H1 (cell line): ENCODE measurements around the gene FAM181A. TPM values are rescaled to one million over a fixed set of nuclear protein-coding genes. Genes with fewer than 3 reads are reported as not detected.

Source experiments
- CTCF ChIA-PET: fragments of 300-600 bp; sonication (Branson Sonifier 250); formaldehyde crosslinking; loops from one replicate; lab custom pipeline; 2021; ENCODE audit not compliant: partially characterized antibody; lab: Charles Lee
- POLR2A ChIA-PET: fragments of 300-600 bp; sonication (Branson Sonifier 250); formaldehyde crosslinking; loops from one replicate; lab custom pipeline; 2021; ENCODE audit warnings: inconsistent platforms; ENCODE audit not compliant: partially characterized antibody; lab: Charles Lee
- DNase-seq, 2 experiments: peaks; one replicate each; pipeline versions ENCODE4 v3.0.0 to v3.0.0-alpha.2; 2010 to 2022; ENCODE audit warnings: low spot score in 2 of 2, low read depth in 1 of 2, mixed read lengths in 1 of 2
- FAIRE-seq: peaks from 2 replicates; lab custom pipeline; 2011; peaks lifted over from hg19 to GRCh38; lab: Jason Lieb, UNC
- H2AFZ ChIP-seq: 2 replicates; pipeline ENCODE4 v1.8.1; 2012; ENCODE audit warnings: low read length, inconsistent platforms
- H2AK5ac ChIP-seq: 2 replicates; pipeline ENCODE4 v1.6.1; 2013; ENCODE audit warnings: low read depth, low read length
- H2BK120ac ChIP-seq: replicated peaks from 2 replicates; pipeline ENCODE3; 2013; ENCODE audit warnings: low read depth, low read length, inconsistent platforms
- H2BK12ac ChIP-seq: 2 replicates; pipeline ENCODE4 v1.6.1; 2013; ENCODE audit warnings: low read depth, low read length
- H2BK15ac ChIP-seq: 2 replicates; pipeline ENCODE4 v1.6.1; 2013; ENCODE audit warnings: low read length
- H2BK20ac ChIP-seq: 2 replicates; pipeline ENCODE4 v1.6.1; 2013; ENCODE audit warnings: low read length
- H2BK5ac ChIP-seq: 2 replicates; pipeline ENCODE4 v1.6.1; 2013; ENCODE audit warnings: low read depth, low read length
- H3K14ac ChIP-seq: 2 replicates; pipeline ENCODE4 v1.6.1; 2013; ENCODE audit warnings: inconsistent platforms; ENCODE audit not compliant: insufficient read length
- H3K18ac ChIP-seq: 2 replicates; pipeline ENCODE4 v1.6.1; 2013; ENCODE audit warnings: low read length; ENCODE audit errors: extremely low read depth
- H3K23ac ChIP-seq: 2 replicates; pipeline ENCODE4 v1.6.1; 2013; ENCODE audit warnings: inconsistent platforms; ENCODE audit not compliant: insufficient read length
- H3K23me2 ChIP-seq: 2 replicates; pipeline ENCODE4 v1.6.1; 2013; ENCODE audit warnings: low read depth, low read length
- H3K27ac ChIP-seq: 2 replicates; pipeline ENCODE4 v1.6.1; 2011; ENCODE audit warnings: low read depth, low read length, inconsistent platforms
- H3K27me3 ChIP-seq, 4 experiments: replicated peaks in 1 of 4; 1 replicate in 1 of 4; 2 replicates in 3 of 4; pipeline versions ENCODE4 v1.6.1 to v1.8.1; 2011 to 2013; ENCODE audit warnings: low read length in 3 of 4, mild to moderate bottlenecking in 3 of 4, inconsistent platforms in 2 of 4, mixed read lengths in 2 of 4, moderate library complexity in 1 of 4; ENCODE audit not compliant: control insufficient read depth in 3 of 4, insufficient read depth in 3 of 4; ENCODE audit errors: extremely low read depth in 1 of 4
- H3K36me3 ChIP-seq, 4 experiments: 2 replicates each; pipeline versions ENCODE4 v1.6.1 to v1.8.1; 2011 to 2013; ENCODE audit warnings: mild to moderate bottlenecking in 4 of 4, low read length in 3 of 4, moderate library complexity in 2 of 4, control low read depth in 1 of 4, inconsistent platforms in 1 of 4; ENCODE audit not compliant: insufficient read depth in 4 of 4, control insufficient read depth in 2 of 4
- H3K4ac ChIP-seq: replicated peaks from 2 replicates; pipeline ENCODE3; 2013; ENCODE audit warnings: low read length, low read depth, mixed read lengths, inconsistent platforms; ENCODE audit not compliant: insufficient read length
- H3K4me1 ChIP-seq, 4 experiments: replicated peaks in 1 of 4; 1 replicate in 1 of 4; 2 replicates in 3 of 4; pipeline versions ENCODE4 v1.6.1 to v1.8.1; 2011 to 2013; ENCODE audit warnings: low read length in 3 of 4, inconsistent platforms in 2 of 4, mixed read lengths in 1 of 4; ENCODE audit not compliant: insufficient read depth in 4 of 4, control insufficient read depth in 3 of 4
- H3K4me2 ChIP-seq, 2 experiments: 2 replicates each; pipeline versions ENCODE4 v1.6.1 to v1.8.1; 2011 to 2013; ENCODE audit warnings: low read depth in 2 of 2, low read length in 2 of 2, control low read depth in 1 of 2, inconsistent platforms in 1 of 2, mild to moderate bottlenecking in 1 of 2; ENCODE audit not compliant: insufficient read depth in 1 of 2
- H3K4me3 ChIP-seq, 4 experiments: fragments of 200-600, 300-600 bp in 1 of 4; sonication (generic), shearing (Covaris generic), sonication (Bioruptor Twin) in 1 of 4; 2 replicates each; pipeline versions ENCODE4 v1.5.1 to v1.8.1; 2011 to 2016; ENCODE audit warnings: low read length in 4 of 4, low read depth in 3 of 4, control low read depth in 2 of 4, inconsistent platforms in 2 of 4, mild to moderate bottlenecking in 2 of 4, mixed read lengths in 1 of 4, moderate library complexity in 1 of 4; ENCODE audit not compliant: insufficient read depth in 2 of 4; ENCODE audit errors: extremely low read depth in 1 of 4
- H3K56ac ChIP-seq: replicated peaks from 2 replicates; pipeline ENCODE3; 2013; ENCODE audit warnings: low read depth, mild to moderate bottlenecking, mixed read lengths, low read length, inconsistent platforms; ENCODE audit not compliant: insufficient read length
- H3K79me1 ChIP-seq: 2 replicates; pipeline ENCODE4 v1.6.1; 2013; ENCODE audit warnings: low read depth, low read length, control low read depth
- H3K79me2 ChIP-seq, 2 experiments: 2 replicates each; pipeline versions ENCODE4 v1.6.1 to v1.8.1; 2012 to 2013; ENCODE audit warnings: low read length in 2 of 2, mild to moderate bottlenecking in 2 of 2, inconsistent platforms in 1 of 2; ENCODE audit not compliant: insufficient read depth in 2 of 2, control insufficient read depth in 1 of 2
- H3K9ac ChIP-seq, 4 experiments: replicated peaks in 1 of 4; 1 replicate in 1 of 4; 2 replicates in 3 of 4; pipeline versions ENCODE4 v1.6.1 to v1.8.1; 2011 to 2013; ENCODE audit warnings: low read depth in 3 of 4, low read length in 3 of 4, control low read depth in 2 of 4, mild to moderate bottlenecking in 2 of 4, moderate library complexity in 2 of 4, inconsistent platforms in 1 of 4; ENCODE audit errors: extremely low read depth in 1 of 4
- H3K9me3 ChIP-seq, 2 experiments: 2 replicates each; pipeline versions ENCODE4 v1.6.1 to v1.8.1; 2012 to 2013; ENCODE audit warnings: mild to moderate bottlenecking in 2 of 2, moderate library complexity in 2 of 2, control low read depth in 1 of 2, inconsistent platforms in 1 of 2, low read depth in 1 of 2, low read length in 1 of 2, mixed read lengths in 1 of 2; ENCODE audit not compliant: insufficient read depth in 2 of 2
- H4K20me1 ChIP-seq, 2 experiments: replicated peaks in 1 of 2; 2 replicates each; pipeline versions ENCODE3 to v1.8.1; 2011 to 2013; ENCODE audit warnings: inconsistent platforms in 2 of 2, low read length in 2 of 2, mild to moderate bottlenecking in 1 of 2; ENCODE audit not compliant: insufficient read depth in 2 of 2, control insufficient read depth in 1 of 2
- H4K5ac ChIP-seq: 2 replicates; pipeline ENCODE4 v1.6.1; 2013; ENCODE audit warnings: low read length, low read depth, mixed read lengths, inconsistent platforms; ENCODE audit not compliant: insufficient read length
- H4K8ac ChIP-seq: 2 replicates; pipeline ENCODE4 v1.8.0; 2013; ENCODE audit warnings: mild to moderate bottlenecking, moderate library complexity, low read length, inconsistent platforms; ENCODE audit not compliant: insufficient read depth; ENCODE audit errors: extremely low read depth
- H4K91ac ChIP-seq: replicated peaks from 2 replicates; pipeline ENCODE3; 2013; ENCODE audit warnings: low read length, mixed read lengths, inconsistent platforms; ENCODE audit not compliant: insufficient read length
- CBX5 ChIP-seq: fragments of 300-800, 300-1000 bp; sonication (generic); IDR thresholded peaks from 2 replicates; pipeline ENCODE4 v1.7.1; 2016; ENCODE audit warnings: antibody characterized with exemption, low read length, low read depth
- CHD1 ChIP-seq: IDR thresholded peaks from 2 replicates; pipeline ENCODE4 v1.6.1; 2012; ENCODE audit warnings: low read depth, low read length, improper control_type of control experiment
- CREB1 ChIP-seq: IDR thresholded peaks from 2 replicates; pipeline ENCODE4 v1.6.1; 2012; ENCODE audit warnings: inconsistent platforms
- KDM1A ChIP-seq: fragments of 200-600, 300-600 bp; sonication (generic); IDR thresholded peaks from 2 replicates; pipeline ENCODE4 v1.7.1; 2016; ENCODE audit warnings: mild to moderate bottlenecking, low read length, borderline replicate concordance
- KDM4A ChIP-seq: IDR thresholded peaks from one replicate; pipeline ENCODE4 v1.7.1; 2012; ENCODE audit warnings: low read depth, mild to moderate bottlenecking, moderate library complexity, low read length, inconsistent platforms; ENCODE audit not compliant: severe bottlenecking
- KDM5A ChIP-seq: fragments of 200-600 bp; IDR thresholded peaks from 2 replicates; pipeline ENCODE4 v1.7.1; 2012; ENCODE audit warnings: mild to moderate bottlenecking, low read length, inconsistent platforms, mixed read lengths
- RNF2 ChIP-seq: fragments of 200-900, 300-1000 bp; sonication (generic); IDR thresholded peaks from 2 replicates; pipeline ENCODE4 v1.7.1; 2016; ENCODE audit warnings: borderline replicate concordance, low read depth, mild to moderate bottlenecking, antibody characterized with exemption, low read length; ENCODE audit not compliant: poor library complexity, severe bottlenecking; ENCODE audit errors: missing control alignments
- SIRT6 ChIP-seq: IDR thresholded peaks from one replicate; pipeline ENCODE4 v1.7.1; 2012; ENCODE audit warnings: low read length, inconsistent platforms
- SP1 ChIP-seq: IDR thresholded peaks from 2 replicates; pipeline ENCODE4 v1.6.1; 2011; ENCODE audit warnings: low read depth, low read length
- TAF7 ChIP-seq: optimal IDR thresholded peaks from 2 replicates; pipeline ENCODE3; 2011; ENCODE audit warnings: low read depth, mild to moderate bottlenecking, inconsistent platforms, low read length, moderate library complexity, borderline replicate concordance
- WGBS, 2 experiments: shearing (Covaris generic) in 1 of 2; methylation state at CpG; one replicate each; pipeline versions ENCODE4 v1.1.6 to v1.1.7; 2013 to 2015; ENCODE audit warnings: low lambda C conversion rate in 2 of 2, mixed read lengths in 2 of 2, inconsistent platforms in 1 of 2, low coverage in 1 of 2, missing lambda C conversion rate in 1 of 2; ENCODE audit not compliant: insufficient replicate concordance in 2 of 2, insufficient coverage in 1 of 2, insufficient read length in 1 of 2; ENCODE audit errors: extremely low coverage in 1 of 2, missing lambda C conversion rate in 1 of 2; 5-methylcytosine and 5-hydroxymethylcytosine counted together
- polyA plus RNA-seq, 7 experiments: library from polyadenylated mRNA; depleted of rRNA in 3 of 7; stranded (reverse) in 5 of 7; unstranded in 2 of 7; fragments of >200 nt in 5 of 7; fragments of 200-250 nt in 2 of 7; gene quantifications; 1 replicate in 5 of 7; 2 replicates in 1 of 7; 4 replicates in 1 of 7; pipeline versions ENCODE4 v1.2.1 to v1.2.3, GENCODE V29; 2011 to 2013; ENCODE audit warnings: missing spikeins in 2 of 7, mixed read lengths in 2 of 7
- total RNA-seq: library from RNA; stranded (reverse); fragmentation: NEBNext Ultra II Directional; extraction: Animal tissue kit (Norgen Biotek cat#: 25700); gene quantifications from 2 replicates; pipeline ENCODE4 v1.2.1, GENCODE V29; 2021
- TF ChIP-seq, protein P1 (sequence below): IDR thresholded peaks from 2 replicates; pipeline ENCODE4 v1.6.1; 2012; ENCODE audit warnings: low read length, inconsistent platforms

Gene FAM181A
- total and polyA plus RNA-seq, 2 of the 8 experiments (the other 6 are each of a cell fraction or from before 2014, with no cell fraction given), result not detected

DNA sequence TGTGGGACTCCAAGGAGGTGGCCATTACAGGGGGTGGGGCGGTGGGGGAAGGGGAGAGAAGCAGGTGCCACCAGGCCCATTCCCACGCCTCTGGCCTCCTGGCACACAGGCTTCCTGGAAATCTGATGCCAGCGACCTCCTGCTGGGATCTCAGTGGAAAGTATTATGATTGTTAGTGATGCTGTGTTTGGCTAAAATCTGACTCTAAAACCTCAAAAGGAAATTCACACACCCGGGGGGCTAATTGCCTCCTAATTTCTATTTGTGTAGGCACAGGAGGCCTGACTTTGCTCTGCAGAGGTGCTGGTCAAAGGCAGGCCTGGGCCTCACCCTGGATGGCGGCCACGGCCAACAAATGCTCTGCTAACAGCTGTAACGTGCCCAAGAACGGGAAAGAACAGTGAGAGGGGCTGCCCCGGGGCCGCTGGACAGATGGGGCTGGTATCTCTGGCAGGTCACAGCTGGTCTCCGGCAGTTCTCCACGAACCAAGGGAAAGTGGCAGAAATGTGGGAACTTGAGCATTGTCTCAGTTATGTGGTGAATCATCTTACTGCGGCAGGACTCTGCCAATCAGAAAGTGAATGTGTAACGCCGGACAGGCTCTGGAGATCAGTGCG, 14.3 kb downstream of the FAM181A start:
- H3K14ac ChIP-seq, result no peak overlapping the region
- H2BK20ac ChIP-seq, result no peak overlapping the region
- no peak overlapping the region for H3K4ac ChIP-seq
- no peak overlapping the region for H4K8ac ChIP-seq
- H3K23me2 ChIP-seq, result peaks cover 5% of the 10 kb centered on the region; the same call in 1 of the 2 replicates
- no peak overlapping the region for H3K9ac ChIP-seq
- H2AK5ac ChIP-seq, result no peak overlapping the region
- ChIA-PET CTCF (interaction anchor here (0.6 to 20.5 kb wide), 23 partner anchors 11 to 1587 kb away, joined by 3 to 484 read pairs (median 12); partner anchors contain the start of genes CCDC197 and IFI27L2), POLR2A (interaction anchor here (0.9 to 1.1 kb wide), 2 partner anchors 19 to 77 kb away, joined by 3 read pairs; no protein-coding TSS in a partner anchor)
- peaks cover 7 to 25% (median 17%) of the 10 kb centered on the region in 4 experiments for H3K27me3 ChIP-seq
- no peaks in the 10 kb centered on the region for H3K79me1 ChIP-seq
- no peak for FAIRE-seq
- H3K4me2 ChIP-seq, result no peak overlapping the region
- no peak overlapping the region for H2BK5ac ChIP-seq
- no peak overlapping the region for H3K18ac ChIP-seq
- H3K4me1 ChIP-seq, result peaks cover 0 to 14% (median 8%) of the 10 kb centered on the region in 4 experiments; a peak in 4 of 7 replicates
- H2AFZ ChIP-seq, result no peak overlapping the region
- H2BK120ac ChIP-seq, result no peak overlapping the region
- H3K36me3 ChIP-seq, result no peaks in the 10 kb centered on the region
- WGBS, 2 experiments, result 84% methylated on average over 16 of the region's 16 CpGs; no CpG with 5 or more reads in 1 of the 2 experiments
- H4K20me1 ChIP-seq, result no peaks in the 10 kb centered on the region
- H3K27ac ChIP-seq, result no peak overlapping the region
- no peak overlapping the region for H2BK15ac ChIP-seq
- no peak overlapping the region for H3K4me3 ChIP-seq
- H4K91ac ChIP-seq, result no peak overlapping the region
- H4K5ac ChIP-seq, result no peak overlapping the region
- H3K56ac ChIP-seq, result no peak overlapping the region
- H3K79me2 ChIP-seq, result no peaks in the 10 kb centered on the region
- H3K9me3 ChIP-seq, result peaks cover 0 to 5% of the 10 kb centered on the region in 2 experiments; a peak in 1 of 4 replicates
- DNase-seq, result no peak
- no peak overlapping the region for H2BK12ac ChIP-seq
- no peak overlapping the region for H3K23ac ChIP-seq
- TF ChIP-seq, protein P1, sequence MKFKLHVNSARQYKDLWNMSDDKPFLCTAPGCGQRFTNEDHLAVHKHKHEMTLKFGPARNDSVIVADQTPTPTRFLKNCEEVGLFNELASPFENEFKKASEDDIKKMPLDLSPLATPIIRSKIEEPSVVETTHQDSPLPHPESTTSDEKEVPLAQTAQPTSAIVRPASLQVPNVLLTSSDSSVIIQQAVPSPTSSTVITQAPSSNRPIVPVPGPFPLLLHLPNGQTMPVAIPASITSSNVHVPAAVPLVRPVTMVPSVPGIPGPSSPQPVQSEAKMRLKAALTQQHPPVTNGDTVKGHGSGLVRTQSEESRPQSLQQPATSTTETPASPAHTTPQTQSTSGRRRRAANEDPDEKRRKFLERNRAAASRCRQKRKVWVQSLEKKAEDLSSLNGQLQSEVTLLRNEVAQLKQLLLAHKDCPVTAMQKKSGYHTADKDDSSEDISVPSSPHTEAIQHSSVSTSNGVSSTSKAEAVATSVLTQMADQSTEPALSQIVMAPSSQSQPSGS, result no peak
- TF ChIP-seq SIRT6, result no peak
- TF ChIP-seq CHD1, result no peak
- no peak for TF ChIP-seq TAF7
- TF ChIP-seq KDM1A, result no peak
- no peak for TF ChIP-seq RNF2
- no peak for TF ChIP-seq CREB1
- no peak for TF ChIP-seq CBX5
- no peak for TF ChIP-seq KDM4A
- TF ChIP-seq SP1, result no peak
- TF ChIP-seq KDM5A, result no peak
